Stimulated activated CD8-positive, alpha-beta memory T cell treated with anti-CD3 and anti-CD28 coated beads, Interleukin-2, amount 100 ng/mL, for 48 hours (primary cell): ENCODE measurements around the gene SUN2.

Source experiments
- DNase-seq, 2 donors: peaks; one replicate each; pipeline ENCODE4 v3.0.0-alpha.2; 2020; ENCODE audit warnings: low read depth in 2 of 2

Gene SUN2

DNA sequence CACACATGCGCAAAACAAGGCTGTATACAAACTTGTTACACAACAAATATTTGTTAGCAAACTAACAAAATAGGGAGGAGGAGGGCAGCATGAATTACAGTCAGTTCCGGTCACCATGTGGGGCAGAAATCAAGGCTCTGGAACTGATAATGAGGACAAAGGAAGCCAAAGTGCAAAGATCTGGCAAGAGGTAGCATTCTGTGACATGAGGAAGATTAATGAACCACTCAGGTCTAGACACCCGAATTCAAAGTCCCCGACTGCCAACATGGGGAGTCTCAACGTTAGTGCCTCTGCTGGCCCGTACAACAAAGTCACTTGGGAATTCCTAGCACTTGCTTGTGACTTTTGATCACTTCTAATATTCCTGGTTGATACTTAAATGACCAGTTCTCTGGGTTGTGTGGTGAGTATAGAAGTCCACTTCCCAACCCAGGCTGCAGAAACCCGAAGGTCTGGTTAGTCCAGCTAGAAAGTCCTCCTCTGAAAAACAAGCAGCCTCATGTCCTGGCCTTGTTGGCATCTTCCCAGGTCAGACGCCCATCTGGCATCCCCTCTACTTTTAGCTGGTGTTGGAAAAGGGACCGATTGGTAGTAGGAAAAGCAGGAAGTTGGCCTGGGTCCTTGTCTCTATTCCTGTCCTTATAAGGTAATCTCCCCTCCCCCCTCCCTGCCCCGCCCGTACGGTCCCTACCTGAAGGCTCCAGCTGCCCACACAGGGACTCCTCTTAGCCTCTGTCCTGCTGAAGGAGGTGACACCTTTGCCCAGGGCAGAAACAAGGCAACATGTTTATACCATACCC lies 1.6 kb downstream of the SUN2 start:
- DNase-seq, result no peak

DNA sequence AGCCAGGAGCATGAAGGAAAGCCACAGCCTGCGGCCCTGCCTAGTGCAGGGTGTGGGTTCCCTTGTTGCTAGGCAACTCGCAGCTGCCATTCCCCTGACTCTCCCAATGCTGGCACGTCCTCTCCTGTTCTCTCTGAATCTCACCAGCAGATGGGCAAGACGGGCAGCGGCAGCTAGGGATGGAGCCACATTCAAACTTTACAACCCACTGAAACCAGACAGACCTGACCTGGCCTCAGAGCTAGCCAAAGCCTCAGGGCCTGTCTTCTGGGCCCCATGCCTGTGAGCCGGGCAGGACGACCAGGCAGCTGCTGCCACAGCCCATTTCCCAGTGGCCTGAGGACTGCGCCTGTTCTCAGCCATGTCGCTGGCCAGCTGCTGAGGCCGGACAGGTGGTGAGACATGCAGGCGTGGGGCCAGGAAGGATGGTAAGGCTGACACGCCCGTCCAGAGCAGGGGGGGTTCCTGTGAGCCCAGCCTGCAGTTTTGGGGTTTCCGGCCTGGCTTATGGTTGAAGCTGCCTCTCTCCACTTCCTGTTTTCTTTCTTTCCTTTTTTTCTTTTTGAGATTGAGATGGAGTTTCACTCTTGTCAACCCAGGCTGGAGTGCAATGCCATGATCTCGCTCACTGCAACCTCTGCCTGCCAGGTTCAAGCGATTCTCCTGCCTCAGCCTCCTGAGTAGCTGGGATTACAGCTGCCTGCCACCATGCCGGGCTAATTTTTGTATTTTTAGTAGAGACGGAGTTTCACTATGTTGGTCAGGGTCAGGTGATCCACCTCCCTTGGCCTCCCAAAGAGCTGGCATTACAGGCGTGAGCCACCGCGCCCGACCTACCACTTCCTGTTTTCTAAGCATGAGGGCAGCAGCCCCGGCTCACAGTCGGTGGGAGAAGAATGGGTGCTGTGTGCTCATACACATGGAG lies 4.1 kb downstream of the SUN2 start:
- DNase-seq, result peak; percentile 53 to 64

DNA sequence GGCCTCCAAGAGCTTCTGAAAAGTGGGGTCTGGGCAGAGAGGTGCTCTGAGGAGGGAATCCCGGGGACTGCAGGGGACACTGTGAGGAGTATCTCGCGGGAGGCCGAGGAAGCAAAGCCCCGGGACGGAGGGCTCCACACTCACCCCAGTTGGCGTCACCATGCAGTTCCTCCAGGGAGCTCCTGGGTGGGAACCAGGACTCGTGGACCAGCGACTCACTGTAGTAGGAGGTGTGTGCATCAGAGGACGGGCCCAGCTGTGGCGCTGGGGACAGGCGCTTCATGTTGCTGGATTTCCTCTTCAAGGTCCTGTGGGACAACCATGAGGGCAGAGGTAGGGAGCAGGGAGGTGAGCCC lies 4.8 kb downstream of the SUN2 start:
- DNase-seq, result no peak

DNA sequence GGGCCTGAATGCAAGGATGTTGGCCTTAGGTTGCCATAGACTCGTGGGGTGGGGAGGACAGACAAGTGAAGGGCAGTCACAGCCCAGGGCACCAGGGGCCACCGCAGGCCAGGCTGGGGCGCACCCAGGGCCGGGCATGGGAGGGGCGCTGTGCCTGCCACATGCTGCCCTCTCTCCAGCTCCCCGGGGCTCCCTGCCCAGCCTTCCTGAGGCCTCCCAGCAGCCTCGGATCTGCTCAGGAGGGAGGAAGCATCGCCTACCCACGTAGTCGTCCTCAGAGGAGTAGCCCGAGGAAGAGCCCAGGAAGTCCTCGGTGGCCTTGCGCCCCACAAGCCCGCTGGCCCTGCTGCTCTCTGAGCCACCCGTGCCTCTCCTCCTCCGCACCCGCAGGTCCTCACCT lies 5.2 kb downstream of the SUN2 start:
- no peak for DNase-seq

DNA sequence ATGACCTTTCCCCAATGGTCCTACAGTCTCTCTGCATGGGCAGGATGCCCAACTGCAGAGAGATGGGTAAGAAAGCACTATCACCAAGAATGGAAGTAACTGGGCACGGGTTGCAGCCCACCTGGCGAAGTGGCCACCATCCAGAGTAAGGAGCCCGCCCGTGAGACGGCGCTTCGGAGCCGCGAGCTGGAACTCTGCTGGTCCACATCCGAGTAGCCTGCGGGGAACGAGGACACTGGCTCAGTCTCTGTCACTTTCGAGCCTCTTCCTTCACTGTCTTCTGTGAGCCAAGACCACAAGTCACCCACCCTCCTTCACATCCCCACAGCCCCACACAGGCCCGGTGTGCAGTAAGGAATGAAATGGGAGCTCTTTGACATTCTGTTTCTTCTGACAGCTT lies 5.7 kb downstream of the SUN2 start:
- DNase-seq, result no peak

DNA sequence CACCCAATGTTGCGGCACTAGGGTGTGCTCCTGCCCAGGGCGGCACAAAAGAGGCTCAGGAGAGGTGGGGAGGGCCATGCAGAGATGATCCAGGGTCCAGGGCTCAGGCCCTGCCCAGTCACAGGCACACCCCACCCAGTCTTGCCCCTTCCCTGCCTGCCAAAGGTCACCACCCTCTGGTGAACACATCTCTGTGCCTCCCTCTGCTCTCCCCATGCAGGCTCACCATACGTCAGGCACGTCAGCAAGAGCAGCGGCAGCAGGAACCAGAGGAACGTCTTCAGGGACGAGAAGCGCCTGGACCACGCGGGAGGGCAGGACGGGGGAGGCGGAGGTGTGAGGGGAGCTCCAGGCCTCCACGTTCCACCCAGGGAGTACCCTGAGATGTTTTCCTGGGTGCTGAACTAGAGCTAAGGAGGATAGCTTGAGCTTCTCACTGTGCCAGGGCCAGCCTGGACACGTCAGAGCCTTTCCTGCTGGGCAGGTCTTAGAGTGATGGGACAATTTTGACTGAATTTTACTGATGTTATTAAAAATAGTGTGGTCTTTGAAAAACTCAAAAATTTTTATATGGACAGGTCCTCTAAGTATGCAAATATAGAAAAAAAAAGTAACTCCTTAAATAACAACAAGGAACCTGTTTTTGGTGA lies 7.2 kb downstream of the SUN2 start:
- DNase-seq, result no peak

DNA sequence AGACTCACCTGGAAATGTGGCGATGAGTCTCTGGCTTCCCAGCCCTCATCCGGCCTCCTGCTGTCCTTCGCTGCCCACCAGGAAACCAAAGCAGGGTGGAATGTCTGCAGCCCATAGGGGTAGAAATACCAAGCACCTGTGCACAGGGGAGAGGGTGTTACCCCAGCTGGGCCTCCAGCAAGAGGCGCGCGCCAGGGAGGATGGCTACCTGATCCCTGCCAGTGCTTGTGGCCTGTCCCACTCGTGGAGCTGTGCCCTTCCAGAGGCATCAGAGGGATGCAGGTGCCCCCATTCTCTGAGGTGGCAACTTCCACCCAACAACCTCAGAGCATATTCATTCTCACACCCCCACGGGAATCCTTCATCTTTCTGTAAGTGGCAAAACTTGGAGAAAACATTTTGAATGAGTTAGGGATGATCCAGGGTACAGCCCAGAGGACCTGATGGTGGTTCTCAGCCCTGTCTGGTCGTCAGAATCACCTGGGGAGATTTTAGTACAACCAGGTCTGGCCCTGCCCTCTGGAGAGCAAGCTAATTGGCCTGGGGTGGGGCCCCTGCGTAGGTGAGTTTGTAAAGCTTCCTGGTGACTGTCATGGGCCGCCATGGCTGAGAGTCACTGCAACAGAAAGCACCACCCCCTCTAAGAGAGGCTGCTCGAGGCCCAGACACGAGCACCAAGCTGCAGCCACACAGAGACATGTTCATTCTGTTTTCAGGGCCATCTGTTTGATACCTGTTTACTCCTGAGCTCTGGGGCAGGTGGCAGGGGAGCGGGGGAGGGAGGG lies 9.9 kb downstream of the SUN2 start:
- DNase-seq, result no peak

DNA sequence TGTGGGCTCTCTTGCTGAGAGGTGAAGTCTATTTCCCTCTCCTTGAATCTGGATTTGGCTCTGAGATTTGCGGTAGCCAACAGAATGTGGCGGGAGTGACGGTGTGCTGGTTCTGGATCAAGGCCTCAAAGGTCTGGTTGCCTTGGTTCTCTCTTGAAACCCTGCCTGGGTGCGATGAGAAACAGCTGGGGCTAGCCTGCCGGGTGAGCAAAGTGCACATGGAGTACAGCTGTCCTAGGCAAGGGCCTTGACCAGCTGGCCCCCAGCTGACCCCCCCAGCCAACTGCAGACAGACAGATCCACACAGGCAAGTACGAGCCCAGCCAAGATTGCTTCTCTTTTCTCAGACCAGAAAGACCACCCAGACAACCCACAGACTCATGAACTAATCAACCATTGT lies 10.8 kb downstream of the SUN2 start:
- DNase-seq, result no peak

DNA sequence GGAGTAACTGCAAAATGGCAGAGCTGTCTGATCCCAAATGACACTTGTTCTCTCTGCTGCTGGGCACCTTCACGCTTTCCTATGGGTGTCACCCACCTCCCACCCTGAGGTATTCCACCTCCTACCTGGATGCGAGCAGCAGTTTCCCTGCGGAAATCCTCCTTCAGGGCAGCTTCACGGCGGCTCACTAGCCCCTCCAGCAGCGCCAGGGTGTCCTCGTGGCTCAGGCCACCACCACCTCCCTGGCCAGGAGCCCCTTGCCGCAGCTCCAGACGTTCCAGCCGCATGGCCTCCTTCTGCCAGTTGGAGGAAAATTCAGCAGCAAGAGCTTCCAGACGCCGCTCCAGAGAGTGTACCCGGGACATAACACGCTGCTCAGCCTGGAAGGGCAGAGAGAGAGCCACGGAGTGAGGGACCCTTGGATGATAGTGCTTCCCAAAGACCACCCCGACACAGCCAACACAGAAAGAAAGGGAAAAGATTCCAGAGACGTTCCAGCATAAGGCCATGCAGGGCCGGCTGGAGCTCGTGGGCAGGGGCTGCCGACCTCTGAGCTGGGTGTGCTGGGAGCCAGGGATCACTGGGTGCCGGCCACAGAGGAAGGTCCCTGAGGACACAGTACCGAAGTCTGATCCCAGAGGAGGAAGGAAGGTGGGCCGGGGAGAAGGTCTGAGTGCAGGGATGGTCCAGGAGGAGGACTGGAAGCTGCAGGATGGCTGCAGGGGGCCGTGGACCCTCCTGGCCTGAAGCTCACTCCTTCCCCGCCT lies 13.4 kb downstream of the SUN2 start:
- DNase-seq, result no peak

DNA sequence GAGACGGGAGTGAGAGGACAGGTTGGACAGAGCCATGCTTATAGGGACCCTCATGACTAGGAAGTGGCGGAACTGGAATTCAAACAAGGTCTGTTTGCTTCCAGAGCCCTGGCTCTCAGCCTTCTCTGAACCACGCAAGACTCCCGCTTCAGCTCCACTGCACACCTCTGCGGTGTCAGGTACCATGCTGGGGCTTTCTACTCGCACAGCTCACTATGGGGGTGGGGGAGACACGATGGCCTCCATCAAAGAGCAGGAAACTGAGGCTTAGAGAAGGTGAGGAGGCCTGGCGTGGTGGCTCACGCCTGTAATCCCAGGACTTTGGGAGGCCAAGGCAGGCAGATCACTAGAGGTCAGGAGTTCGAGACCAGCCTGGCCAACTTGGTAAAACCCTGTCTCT lies 14.2 kb downstream of the SUN2 start:
- DNase-seq, result no peak

DNA sequence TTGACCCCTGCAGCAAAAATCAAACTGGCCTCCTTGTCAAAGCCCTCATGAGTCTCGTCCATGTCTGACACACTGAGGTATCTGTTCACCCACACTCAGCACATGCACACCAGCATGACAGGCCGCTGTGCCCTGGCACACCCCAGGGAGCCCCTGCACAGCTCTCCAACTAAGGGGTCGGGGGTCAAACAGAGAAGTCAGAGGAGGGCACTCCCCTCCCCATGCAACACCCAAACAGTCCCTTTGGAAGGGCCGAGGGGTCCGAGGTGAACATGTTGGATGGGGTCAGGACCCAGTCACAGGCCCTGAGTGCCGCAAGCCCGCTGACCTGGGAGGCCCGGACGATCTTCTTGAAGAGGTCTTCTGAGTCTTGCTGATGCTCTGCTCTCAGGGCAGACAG lies 14.6 kb downstream of the SUN2 start:
- no peak for DNase-seq

DNA sequence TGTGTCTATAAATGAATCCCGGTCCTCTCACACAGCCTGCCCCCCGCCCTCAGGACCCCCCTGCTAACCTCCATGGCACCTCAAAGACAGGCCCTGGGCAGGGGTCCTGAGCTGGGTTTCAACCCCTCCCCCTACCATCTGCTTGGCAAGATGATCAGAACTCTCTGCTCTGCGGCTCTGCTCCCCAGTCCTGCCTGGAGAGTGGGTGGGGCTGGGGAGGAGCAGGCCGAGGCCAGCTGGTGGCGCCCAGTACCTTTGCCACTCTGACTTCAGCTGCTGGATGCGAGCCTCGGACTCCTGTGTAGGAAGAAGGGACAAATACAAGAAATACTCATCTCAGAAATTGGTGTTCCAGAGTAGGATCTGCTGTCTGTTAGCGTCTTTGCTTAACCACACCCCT lies 15.0 kb downstream of the SUN2 start:
- no peak for DNase-seq

DNA sequence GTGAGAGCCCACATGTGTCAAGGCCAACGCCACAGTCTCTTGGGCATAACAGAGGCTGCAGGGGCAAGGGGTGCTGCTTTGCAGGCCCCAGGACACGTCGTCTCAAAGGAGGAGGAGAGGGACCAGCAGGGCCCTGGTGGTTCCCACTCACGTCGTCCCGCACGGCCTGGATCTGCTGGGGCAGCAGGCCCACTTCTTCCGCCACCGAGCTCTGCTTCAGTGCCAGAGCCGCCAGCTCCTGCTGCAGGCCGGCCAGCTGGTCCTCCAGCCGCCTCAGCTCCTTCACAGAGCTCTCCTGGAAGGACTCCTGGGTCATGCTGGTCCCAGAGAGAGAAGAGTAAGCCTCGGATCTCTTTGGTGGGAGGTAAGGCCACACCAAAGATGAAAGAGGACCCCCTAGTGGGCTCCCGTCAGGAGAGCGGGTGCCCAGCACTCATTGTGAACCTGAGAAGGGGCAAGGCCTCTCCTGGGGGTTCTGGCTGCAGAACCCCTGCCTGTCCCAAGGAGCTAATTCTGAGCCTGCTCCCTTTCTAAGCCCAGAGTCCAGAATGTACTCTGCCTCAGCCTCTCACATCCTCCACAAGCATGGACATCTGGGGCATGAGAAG lies 15.6 kb downstream of the SUN2 start:
- no peak for DNase-seq

DNA sequence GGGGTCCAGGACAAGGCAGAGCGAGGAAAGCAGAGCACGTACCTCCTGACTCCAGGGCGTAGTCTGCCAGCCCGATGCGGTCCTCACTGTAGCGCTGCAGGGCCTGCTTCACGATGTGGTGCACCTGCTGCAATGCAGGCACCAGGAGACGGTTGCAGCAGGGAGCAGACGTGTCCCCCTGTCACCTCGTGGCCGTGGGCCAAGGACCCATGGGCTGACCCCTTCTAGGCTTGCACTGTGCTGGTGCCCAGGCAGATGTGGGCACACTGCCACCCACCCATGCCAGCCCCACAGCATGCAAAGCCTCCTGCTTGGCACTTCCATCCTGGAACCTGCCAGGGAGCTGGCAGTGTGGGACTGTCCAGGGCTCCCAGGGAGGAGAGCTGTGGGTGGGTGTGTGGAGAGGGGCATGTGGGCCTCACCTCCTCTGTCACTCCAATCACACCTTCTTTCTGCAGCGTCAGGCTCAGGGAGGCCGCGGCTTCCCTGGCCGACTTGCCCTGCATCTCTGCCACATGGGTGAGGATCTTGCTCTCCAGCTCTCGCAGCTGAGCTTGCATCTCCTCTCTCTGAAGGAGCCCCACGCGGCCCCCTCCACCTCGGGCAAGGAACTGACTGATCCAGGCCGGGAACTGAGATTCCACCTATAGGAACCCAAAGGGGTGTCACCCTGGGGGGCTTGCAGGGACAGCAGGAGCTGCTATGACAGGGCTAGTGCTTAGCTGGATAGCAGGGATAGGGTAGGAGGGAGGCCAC lies 16.3 kb downstream of the SUN2 start:
- no peak for DNase-seq

DNA sequence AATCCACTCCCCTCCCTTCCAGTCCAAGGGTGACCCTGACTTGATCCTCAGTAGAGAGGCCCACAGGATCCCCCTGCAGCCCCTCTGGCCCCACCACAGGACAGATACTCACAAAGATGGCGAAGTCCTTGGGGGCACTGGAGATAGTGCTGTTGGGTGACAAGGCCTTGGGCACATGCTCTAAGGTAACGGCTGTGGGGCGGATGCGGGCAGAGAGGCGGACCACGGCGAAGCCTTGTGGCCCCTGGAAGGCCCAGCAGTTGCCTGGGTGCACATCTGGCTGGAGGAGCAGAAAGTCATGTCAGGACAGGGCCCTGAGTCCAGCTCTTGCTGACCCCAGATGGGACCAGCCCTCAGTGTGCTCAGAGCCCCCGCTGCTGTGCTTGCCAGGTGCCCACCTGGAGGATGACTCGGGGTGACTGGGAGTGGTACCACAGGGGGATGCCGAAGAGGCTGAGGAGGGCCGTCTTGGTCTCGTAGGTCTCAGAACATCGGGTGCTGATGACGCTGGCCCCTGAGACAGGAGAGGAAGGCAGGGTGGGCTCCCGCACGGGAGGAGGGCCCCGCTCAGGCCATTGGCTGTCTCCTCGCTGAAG lies 17.2 kb downstream of the SUN2 start:
- no peak for DNase-seq

DNA sequence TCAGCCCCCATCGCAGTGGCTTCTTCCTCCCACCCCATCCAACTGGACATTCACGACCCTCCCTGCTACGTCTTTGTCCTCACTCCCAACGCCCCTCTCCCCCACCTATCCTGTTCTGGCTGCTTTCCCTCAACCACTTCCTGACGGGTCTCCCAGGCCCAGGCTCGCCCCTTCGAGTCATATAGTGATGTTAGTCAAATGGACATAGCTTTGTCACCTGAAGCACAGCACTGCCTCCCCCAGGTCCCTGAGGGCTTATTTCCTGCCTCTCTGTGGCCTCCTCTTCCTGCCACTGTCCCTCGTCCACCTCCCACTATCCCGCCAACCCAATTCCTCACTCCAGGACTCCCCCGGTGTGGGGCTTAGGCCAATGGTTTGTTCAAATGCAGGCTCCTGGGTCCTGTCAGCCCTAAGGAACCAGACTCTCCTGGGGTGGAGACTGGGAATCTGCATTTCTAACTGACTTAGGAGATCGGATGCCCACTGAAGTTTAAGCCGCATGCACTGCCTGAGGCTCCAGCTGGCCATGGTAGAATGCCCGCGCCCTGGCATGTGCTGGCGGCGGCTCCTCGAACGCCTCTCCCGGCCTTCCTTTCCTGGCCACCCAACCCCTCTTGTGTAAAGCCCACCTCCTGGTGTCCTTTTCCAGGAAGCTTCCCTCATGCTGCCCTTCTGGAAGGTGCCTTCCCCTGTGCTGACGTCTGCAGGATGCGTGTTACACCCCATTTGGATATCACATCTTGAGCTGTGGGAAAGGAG lies 18.3 kb downstream of the SUN2 start:
- no peak for DNase-seq

DNA sequence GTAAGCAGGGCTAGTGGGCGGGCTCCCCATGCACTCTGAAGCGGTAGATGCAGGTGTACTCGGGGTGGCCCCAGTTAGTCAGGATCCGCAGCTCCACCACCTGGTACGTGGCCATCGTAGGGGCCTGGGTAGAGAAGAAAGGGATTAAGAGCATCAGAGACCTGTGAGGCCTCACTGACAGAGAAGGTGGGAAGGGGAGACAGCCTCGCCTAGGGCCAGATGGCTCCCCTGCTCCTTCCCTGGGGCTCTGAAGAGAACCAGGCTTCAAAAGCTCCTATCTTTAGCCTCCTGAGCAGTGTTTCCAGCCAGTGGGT lies 19.6 kb downstream of the SUN2 start:
- no peak for DNase-seq

DNA sequence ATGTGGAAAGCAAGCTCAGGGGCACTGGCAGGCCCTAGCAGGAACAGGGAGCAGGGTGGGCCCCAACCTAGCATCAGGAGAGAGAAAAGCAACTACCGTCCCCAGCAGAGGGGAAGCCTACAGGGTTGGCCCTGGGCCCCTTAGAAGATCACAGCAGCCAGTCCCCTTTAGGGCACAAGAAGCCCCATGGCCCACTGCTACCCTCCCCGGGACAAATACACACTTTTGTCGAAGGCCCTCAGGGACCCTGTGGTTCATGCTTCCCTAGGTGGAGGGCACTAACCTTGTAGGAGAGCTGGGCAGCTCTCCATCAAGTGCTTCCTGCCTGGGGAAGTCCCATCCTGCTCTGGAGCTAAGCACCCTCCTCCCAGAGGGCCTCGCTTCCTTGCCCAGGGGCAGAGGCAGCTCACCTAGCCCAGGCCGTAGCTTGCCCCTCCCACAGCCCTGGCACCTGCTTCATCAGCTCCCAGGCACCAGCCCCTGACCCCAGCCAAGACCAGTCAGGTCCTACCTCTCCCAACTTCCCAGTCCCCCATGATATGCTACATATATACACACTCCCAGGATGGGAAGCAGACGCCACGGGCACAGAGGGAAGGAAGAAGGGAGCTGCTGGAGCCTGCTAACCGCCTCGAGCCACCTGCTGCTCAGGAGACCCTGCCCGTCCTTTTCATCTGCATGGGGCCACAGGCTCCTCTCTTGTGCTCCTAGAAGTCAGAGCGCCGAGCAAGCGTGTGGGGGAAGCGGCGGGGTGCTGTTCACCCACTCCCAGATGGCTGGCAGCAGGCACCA lies 20.1 kb downstream of the SUN2 start:
- no peak for DNase-seq
